ENCODE results near the gene PIK3C2B.
A peak's percentile ranks its signal among the peaks of the same experiment; 100 is the strongest.
"Not testable (repeated sequence)": the region's sequence is repeated elsewhere in the genome, so short reads cannot be mapped to it uniquely, and the experiment has no call there.

PIK3C2B gene, protein sequence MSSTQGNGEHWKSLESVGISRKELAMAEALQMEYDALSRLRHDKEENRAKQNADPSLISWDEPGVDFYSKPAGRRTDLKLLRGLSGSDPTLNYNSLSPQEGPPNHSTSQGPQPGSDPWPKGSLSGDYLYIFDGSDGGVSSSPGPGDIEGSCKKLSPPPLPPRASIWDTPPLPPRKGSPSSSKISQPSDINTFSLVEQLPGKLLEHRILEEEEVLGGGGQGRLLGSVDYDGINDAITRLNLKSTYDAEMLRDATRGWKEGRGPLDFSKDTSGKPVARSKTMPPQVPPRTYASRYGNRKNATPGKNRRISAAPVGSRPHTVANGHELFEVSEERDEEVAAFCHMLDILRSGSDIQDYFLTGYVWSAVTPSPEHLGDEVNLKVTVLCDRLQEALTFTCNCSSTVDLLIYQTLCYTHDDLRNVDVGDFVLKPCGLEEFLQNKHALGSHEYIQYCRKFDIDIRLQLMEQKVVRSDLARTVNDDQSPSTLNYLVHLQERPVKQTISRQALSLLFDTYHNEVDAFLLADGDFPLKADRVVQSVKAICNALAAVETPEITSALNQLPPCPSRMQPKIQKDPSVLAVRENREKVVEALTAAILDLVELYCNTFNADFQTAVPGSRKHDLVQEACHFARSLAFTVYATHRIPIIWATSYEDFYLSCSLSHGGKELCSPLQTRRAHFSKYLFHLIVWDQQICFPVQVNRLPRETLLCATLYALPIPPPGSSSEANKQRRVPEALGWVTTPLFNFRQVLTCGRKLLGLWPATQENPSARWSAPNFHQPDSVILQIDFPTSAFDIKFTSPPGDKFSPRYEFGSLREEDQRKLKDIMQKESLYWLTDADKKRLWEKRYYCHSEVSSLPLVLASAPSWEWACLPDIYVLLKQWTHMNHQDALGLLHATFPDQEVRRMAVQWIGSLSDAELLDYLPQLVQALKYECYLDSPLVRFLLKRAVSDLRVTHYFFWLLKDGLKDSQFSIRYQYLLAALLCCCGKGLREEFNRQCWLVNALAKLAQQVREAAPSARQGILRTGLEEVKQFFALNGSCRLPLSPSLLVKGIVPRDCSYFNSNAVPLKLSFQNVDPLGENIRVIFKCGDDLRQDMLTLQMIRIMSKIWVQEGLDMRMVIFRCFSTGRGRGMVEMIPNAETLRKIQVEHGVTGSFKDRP (N-terminal part only)
- 43.6 to 63.4 (median 52.0) reads per million in 4 donors for total RNA-seq

DNA sequence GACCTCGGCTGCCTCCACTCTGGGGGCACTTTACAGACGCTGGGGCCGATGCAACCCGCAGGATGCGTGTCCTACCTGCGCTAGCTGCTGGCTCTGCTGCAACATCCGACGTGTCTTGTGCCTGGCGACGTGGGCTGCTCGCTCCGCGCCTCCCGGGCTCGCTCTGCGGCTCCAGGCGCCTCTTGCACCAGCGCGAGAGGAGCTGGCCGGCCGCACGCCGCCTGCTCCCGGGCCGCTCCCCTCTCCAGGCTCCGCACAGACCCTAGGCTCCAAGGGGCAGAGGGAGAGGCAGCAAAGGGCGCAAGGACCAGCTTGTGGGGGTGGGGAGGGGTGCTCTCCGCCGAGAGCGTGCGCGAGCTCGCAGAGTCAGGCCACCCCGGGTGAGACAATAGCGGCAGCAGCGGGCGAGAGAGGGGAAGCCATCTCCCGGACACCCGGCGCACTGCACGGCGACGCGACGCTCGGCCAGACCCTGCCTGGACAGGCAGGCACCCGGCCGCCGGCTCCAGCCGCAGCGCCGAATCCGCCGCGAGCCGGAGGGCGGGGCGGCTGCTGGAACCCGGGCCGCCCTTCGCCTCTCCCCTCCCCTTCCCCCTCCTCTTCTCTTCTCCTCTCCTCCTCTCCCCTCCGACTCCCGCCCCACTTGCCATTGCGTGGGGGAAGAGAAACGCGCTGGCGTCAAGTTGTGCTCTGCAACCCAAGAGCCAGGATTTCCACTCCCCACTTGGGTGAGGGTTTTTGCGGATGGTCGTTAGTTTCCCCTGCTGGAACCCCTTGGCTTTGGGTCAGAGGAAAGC, at the start of gene PIK3C2B:
PIK3C2B (minus strand) TSS at position 525 of the 797 bp plus-strand sequence. CDS start 25,003 bp downstream, outside the sequence.
- DNase-seq = peak; percentile 31 to 80 (median 52)

DNA sequence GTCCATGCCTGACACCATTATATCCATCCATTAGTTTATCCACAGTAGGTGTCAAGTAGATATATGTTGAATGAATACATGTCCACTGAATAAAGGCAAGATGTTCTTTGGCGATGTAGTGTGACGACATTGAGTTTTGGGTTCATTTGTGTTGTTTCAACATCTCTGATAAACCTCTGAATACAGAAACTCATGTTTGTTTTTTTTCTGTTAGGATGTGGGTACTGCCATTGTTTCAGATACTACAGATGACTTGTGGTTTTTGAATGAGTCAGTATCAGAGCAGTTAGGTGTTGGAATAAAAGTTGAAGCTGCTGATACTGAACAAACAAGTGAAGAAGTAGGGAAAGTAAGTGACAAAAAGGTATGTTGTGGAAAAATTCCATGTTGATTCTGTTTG, 49.7 kb upstream of the PIK3C2B start:
- peak in 1 of 5 donors; percentile 85 for DNase-seq

DNA sequence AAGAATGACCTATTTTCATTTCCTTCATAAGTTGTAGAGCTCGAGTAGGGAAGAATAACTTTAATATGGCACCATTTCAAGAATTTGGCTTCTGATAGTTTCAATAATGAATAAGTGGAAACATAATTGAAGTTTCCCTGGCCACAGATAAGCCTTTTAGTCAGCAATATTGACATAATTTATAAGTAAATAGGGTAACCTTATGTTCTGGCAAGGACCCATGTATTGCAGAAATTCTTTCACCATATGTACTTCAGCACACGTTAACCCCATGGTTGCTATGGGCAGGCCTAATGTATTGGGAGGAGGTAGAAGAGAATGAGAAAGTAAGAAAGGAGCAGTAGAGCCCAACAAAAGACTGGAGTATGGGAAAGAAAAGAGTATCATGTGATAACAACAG, 47.0 kb upstream of the PIK3C2B start:
- DNase-seq = no peak

DNA sequence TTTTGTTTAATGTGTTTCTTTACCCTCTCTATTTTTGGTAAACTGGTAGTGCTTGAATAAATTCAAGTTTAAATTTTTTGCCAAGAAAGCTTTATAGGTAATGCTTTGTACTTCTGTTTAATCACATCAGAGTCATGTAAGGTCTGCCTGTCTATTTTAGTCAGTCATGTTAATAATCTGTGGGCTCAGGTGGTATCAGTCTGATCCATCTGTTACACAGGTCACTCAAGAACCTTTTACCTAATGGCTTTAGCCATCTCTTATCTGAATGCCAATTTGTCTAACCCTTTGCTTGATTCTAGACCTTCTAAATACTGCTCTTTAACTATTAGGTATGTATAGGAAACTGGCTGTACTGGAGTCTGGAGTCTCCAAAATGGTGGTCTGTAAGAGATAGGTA, 38.2 kb upstream of the PIK3C2B start:
- DNase-seq = no peak

DNA sequence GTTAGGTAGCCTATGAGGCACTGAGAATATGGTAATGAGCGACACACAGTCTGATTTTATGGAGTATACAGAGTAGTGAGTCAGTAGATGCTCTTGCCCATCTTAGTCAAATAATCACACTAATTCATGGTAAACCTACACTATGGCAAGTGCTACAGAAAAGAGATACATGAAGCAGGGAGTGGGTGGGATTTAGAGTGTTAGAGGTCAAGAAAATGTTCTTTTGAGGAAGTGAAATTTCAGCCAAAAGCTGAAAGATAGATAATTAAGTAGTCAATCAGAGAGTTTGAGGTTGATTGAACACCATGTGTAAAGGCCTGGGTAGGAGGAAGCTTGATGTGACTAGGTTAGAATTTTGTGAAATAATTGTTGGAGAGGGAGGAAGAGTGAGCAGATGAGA, 36.3 kb upstream of the PIK3C2B start:
- no peak for DNase-seq

DNA sequence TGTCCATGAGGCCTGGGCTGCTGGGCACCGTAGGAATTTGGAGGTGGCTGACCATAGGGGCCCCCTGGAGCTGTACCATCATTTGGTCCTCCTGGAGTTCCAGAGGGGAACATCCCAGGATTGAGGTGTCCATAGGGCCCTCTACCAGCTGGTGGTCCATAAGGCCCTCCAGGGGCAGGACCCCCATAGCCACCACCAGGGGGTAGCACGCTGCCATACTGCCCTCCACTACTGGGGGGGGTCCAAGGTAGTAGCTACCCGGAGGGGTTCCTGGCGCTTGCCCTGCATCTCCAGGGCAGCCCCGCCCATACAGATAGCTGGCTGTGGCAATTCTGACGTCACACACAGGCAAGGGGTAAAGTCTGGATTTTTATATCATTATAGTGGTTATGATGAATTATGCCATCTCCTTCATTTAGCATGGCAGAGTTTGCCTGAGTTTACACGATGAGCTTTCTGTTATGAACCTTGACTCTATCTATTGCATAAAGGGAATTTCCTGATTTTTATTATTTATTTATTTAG, 34.8 kb upstream of the PIK3C2B start:
- no peak for DNase-seq

DNA sequence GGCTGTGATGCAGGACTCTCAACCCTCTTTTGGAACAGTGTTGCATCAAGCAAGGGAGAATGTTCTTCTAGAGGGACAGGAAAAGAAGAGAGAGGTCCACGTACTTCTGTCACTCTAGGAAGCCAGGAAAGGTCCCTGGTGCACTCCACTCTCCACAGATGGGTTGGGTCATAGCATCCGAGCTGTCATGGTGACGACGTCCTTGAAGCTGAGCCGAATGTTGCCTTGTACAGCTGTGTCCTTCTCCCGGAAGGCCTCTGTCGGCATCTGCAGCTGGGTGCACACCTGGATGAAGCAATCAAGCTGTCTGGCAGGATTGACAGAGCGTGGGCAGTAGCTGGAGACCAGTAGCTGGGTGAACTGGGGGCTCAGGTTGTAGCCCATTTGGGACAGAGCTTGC, 34.1 kb upstream of the PIK3C2B start:
- DNase-seq = no peak

DNA sequence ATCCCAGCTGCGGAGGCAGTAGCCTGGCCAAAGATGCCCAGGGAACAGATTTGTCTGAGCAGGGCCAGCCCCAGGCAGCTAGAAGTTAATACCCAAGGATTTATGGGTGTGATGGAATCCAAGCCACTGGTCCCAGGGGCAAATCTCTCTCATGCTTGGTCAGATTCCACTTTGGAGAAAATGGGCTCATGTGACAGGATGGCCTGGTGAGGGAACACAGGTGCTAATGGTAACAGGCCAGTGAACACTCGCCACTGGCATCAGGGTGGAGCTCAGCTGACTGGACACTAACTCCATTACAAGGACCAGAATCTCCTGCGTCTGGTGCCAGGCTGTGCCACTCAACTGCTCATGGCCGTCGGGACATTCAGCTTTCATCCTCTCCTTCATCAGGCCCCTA, 33.6 kb upstream of the PIK3C2B start:
- no peak for DNase-seq

DNA sequence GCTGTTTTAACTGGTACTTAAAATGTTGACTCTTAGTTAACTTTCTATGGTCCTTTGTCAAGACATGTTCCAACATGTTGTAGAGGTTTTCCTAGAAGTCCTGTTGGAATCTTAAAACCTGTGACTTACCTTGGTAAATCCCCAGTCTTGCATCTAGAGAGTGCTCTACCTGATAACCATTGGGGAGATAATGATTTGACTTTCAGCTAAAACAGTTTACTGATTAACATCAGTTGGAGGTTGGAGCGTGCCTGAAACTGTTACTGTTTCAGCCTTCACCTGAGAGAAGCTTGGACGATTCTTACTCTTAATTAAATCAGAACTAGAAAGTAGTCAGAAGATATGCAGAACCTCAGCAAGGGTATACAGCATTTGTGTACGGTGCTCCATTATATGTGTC, 30.4 kb upstream of the PIK3C2B start:
- DNase-seq = no peak

DNA sequence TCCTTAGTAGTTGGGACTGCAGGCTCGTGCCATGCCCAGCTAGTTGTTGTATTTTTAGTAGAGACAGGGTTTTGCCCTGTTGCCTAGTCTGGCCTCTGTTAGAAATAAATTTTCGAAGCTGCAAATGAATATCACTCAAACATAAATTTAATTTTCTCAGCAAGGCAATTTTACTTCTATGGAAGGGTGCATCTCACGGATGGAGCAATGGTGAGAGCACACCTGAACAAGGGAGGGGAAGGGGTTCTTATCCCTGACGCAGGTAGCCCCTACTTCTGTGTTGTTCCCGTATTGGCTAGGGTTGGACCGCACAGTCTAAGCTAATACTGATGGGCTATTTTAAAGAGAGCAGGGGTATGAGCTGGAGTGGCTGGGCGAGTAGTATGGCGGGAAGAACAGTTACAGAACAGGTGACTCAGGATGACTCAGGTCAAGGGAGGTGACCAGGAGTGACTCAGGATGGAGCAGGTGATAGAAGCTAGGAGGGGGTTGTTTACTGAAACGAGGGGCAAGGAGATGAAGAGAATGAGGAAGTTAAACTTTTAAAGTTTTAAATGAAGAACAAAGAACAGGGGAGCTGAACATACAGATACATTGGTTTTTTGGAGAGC, 29.1 kb upstream of the PIK3C2B start:
- DNase-seq = no peak

DNA sequence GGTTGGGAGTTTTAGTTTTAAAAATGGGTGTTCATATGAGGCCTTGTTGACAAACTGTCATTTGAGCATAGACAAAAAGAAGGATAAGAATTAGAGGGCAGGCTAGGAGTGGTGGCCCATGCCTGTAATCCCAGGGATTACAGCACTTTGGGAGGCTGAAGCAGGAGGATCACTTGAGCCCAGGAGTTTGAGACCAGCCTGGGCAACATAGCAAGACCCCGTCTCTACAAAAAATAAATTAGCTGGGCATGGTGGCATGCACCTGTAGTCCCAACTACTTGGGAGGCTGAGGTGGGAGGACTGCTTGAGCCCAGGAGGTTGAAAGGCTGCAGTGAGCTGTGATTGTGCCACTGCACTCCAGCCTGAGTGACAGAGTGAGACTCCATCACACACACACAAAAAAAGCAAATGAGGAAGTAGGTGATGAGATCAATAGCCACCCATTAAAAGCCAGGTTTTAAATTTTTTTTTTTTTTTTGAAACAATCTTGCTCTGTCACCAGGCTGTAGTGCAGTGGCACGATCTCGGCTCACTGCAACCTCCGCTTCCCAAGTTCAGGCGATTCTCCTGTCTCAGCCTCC, 27.4 kb upstream of the PIK3C2B start:
- not testable (repeated sequence) for DNase-seq

DNA sequence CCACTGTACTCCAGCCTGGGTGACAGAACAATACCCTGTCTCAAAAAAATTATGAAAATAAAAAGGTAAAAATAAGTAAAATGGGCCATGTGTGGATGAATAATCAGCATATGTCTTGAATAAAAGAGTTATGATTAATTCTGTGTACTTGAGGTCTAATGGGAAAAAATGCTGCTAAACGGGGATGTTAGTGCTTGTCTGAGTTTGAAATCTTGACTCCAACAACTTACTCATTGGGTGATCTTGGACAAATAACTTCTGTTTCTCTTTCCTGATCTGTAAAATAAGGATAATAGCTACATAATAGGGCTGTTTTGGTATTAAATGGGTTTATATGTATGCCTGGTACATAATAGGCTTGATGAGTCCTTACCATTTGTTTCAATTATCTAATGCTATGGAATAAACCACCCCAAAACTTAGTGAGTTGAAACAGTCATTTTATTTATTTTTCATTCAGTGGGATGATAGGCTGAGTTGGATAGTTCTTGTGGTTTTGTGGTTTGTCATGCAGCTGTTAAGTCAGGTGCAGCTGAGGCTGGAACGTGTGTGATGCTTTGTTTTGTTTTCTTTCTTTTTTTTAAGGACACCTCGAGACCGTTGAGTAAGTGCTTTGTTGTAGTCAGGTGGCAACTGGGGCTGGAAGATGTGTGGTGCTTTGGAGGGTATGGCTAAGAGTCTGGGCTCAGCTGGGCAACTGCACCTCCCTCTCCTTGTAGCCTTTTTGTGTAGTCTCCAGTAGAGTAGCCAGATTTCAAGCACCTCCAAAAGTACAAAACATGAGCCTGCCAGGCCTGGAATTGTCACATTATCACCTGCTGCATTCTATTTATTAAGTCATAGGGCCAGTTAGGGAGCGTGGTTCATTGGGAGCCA, 26.5 kb upstream of the PIK3C2B start:
- peak; percentile 29 to 91 (median 59) for DNase-seq

DNA sequence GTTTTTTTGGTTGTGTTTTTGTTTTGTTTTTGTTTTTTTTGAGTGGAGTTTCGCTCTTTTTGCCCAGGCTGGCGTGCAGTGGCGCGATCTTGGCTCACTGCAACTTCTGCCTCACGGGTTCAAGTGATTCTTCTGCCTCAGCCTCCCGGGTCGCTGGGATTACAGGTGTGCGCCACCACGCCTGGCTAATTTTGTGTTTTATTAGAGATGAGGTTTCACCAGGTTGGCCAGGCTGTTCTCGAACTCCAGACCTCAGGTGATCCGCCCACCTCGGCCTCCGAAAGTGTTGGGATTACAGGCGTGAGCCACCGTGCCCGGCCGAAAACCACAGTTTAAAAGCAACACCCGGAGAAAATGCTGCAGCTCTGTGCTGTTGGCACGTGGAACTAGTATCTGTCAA, 22.8 kb upstream of the PIK3C2B start:
- DNase-seq = not testable (repeated sequence)

DNA sequence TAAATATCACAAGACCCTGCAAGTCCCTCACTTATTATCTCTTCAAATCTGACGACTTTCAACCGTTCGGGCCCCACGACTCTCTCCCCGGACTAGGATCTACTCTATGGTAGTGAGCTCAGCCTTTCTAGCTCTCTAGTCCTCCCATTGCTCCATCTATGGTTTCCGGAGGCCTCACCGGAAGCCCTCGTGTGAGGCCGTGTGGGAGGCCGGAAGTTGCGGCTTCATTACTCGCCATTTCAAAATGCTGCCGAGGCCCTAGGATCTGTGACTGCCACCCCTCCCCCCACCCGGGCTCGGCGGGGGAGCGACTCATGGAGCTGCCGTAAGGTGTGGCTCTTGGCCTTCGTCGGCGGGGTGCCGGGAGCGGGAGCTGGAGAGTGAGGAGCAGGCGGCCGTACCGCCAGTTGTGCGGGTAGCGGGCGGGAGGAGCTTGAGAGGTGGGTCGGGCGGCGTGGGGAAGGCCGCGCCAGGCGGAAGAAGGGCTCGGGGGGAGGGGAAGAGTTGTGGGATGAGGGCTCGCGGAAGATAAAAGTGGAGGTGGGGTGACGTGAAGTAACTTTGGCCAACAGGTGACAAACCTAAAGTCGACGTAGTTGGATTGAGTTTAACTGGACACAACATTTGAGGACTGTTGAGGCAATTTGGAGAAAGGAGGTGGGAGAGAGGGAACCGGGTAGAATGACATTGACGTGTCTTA, 21.7 kb upstream of the PIK3C2B start, which contains the start of gene MDM4:
MDM4 (plus strand) TSS at position 227 of the 700 bp plus-strand sequence. CDS start 9,113 bp downstream, outside the sequence.
- peak; percentile 78 to 98 (median 86) for DNase-seq

DNA sequence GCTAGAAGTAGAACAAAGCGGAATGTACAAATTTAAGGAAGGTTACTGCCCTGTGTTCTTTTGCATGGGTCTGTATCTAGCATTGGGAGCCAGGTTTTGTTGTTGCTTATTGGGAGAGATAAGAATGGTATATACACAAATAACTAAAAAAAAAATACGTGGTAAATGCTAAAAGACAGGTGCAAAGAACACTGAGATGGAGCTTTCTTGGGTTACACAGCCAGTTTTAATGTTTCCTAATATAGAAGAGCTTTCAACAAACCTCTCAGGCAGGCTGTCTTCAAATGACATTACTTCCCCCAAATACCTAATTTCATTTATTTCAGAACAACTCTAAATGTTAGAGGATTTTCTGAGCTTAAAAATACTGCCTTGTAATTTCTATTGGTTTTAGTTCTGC, 20.2 kb upstream of the PIK3C2B start:
- DNase-seq = no peak

DNA sequence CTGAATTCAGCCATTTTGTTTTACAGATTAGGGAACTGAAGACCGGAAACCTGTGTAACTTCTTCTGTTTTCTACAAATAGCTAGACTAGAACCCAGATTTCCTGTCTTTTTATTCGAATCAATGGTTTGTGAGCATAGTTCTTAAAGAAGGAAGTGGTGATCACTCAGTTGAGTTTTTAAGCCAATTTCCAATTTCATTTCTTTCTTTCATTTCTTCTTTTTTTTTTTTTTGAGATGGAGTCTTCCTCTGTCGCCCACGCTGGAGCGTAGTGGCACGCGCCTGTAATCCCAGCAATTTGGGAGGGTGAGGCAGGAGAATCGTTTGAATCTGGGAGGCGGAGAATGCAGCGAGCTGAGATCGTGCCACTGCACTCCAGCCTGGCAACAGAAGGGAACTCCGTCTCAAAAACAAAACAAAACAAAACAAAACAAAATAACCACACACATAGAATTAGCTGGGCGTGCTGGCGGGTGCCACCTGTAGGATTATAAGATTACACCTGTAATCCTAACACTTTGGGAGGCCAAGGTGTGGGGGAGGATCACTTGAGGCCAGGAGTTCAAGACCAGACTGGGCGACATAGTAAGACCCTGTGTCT, 18.6 kb upstream of the PIK3C2B start:
- DNase-seq = peak; percentile 32 to 79 (median 55)

DNA sequence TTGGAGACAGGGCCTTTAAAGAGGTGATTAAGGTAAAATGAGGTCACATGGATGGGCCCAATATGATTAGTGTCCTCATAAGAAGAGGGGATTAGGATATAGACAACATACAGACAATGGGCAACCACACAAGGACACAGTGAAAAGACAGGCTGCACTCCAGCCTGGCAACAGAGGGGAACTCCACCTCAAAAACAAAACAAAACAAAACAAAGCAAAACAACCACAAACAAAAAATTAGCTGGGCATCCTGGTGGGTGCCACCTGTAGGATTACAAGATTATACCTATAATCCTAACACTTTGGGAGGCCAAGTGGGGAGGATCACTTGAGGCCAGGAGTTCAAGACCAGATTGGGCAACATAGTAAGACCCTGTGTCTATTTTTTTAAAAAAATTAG, 16.8 kb upstream of the PIK3C2B start:
- no peak for DNase-seq

DNA sequence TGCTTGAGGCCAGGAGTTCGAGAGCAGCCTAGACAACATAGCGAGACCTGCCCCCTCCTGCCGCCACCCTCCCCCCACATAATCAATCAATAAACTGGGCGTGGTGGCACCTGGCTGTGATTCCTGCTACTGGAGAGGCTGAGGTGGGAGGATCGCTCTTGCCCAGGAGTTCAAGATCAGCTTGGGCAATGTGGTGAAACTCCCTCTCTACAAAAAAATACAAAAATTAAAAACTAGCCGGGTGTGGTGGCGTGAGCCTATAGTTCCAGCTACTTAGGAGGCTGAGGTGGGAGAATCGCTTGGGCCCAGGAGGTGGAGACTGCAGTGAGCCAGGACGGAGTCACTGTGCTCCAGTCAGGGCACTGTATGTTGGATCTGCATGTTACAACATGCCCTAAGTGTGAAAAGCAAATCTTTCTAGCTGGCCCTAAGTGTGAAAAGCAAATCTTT, 14.6 kb upstream of the PIK3C2B start:
- no peak for DNase-seq
